Nephron progenitor cell (in vitro differentiated cells): ENCODE measurements around the gene DMD.

Source experiments
- DNase-seq: peaks from one replicate; pipeline ENCODE4 v3.0.0; 2021
- H3K27ac Mint-ChIP-seq: 2 replicates; pipeline ENCODE4 v1.8.0; 2021; ENCODE audit warnings: mild to moderate bottlenecking, moderate library complexity, mixed read lengths
- H3K27me3 Mint-ChIP-seq: 2 replicates; pipeline ENCODE4 v1.8.0; 2021; ENCODE audit warnings: mild to moderate bottlenecking, low read depth, mixed read lengths; ENCODE audit not compliant: poor library complexity
- H3K36me3 Mint-ChIP-seq: 2 replicates; pipeline ENCODE4 v1.8.0; 2021; ENCODE audit warnings: low read depth, mixed read lengths
- H3K4me1 Mint-ChIP-seq: 2 replicates; pipeline ENCODE4 v1.8.0; 2021; ENCODE audit warnings: mixed read lengths
- H3K4me3 Mint-ChIP-seq: 2 replicates; pipeline ENCODE4 v1.8.0; 2021; ENCODE audit warnings: mild to moderate bottlenecking, moderate library complexity, mixed read lengths
- H3K9me3 Mint-ChIP-seq: 2 replicates; pipeline ENCODE4 v1.8.0; 2021; ENCODE audit warnings: mild to moderate bottlenecking, moderate library complexity, mixed read lengths
- CTCF ChIP-seq: fragments of 200-600 bp; sonication (generic); IDR thresholded peaks from 2 replicates; pipeline ENCODE4 v1.5.0; 2021; ENCODE audit warnings: antibody characterized with exemption

DMD gene

GRCh38 chrX:33204889-33205288, 6.5 kb downstream of the DMD start:
- no peaks in the 10 kb centered on the region for H3K9me3 Mint-ChIP-seq
- H3K27me3 Mint-ChIP-seq: no peaks in the 10 kb centered on the region
- H3K36me3 Mint-ChIP-seq: no peaks in the 10 kb centered on the region
- H3K4me1 Mint-ChIP-seq: no peaks in the 10 kb centered on the region
- no peak overlapping the region for H3K27ac Mint-ChIP-seq
- no peak for DNase-seq
- H3K4me3 Mint-ChIP-seq: no peak overlapping the region
- TF ChIP-seq CTCF: no peak

- no peak overlapping the region for H3K4me3 Mint-ChIP-seq
- no peaks in the 10 kb centered on the region for H3K4me1 Mint-ChIP-seq
- no peak overlapping the region for H3K27ac Mint-ChIP-seq
- H3K27me3 Mint-ChIP-seq: no peaks in the 10 kb centered on the region
- H3K36me3 Mint-ChIP-seq: no peaks in the 10 kb centered on the region
- no peaks in the 10 kb centered on the region for H3K9me3 Mint-ChIP-seq
- TF ChIP-seq CTCF: no peak
- DNase-seq: no peak
Measured at GRCh38 chrX:33198561-33199279, 12.6 kb downstream of the DMD start.

GRCh38 chrX:33195698-33196097, 15.7 kb downstream of the DMD start:
- no peaks in the 10 kb centered on the region for H3K4me1 Mint-ChIP-seq
- no peaks in the 10 kb centered on the region for H3K9me3 Mint-ChIP-seq
- no peak for TF ChIP-seq CTCF
- no peaks in the 10 kb centered on the region for H3K27me3 Mint-ChIP-seq
- H3K4me3 Mint-ChIP-seq: no peak overlapping the region
- DNase-seq: no peak
- no peaks in the 10 kb centered on the region for H3K36me3 Mint-ChIP-seq
- H3K27ac Mint-ChIP-seq: no peak overlapping the region

- TF ChIP-seq CTCF: no peak
- Mint-ChIP-seq H3K9me3 (no peaks in the 10 kb centered on the region), H3K27ac (no peak overlapping the region), H3K4me1 (no peaks in the 10 kb centered on the region), H3K4me3 (no peak overlapping the region), H3K36me3 (no peaks in the 10 kb centered on the region), H3K27me3 (no peaks in the 10 kb centered on the region)
- DNase-seq: no peak
Measured at GRCh38 chrX:33194876-33195433, 16.4 kb downstream of the DMD start.

GRCh38 chrX:33194289-33194688, 17.1 kb downstream of the DMD start:
- DNase-seq: no peak
- no peaks in the 10 kb centered on the region for H3K9me3 Mint-ChIP-seq
- no peaks in the 10 kb centered on the region for H3K4me1 Mint-ChIP-seq
- H3K27me3 Mint-ChIP-seq: no peaks in the 10 kb centered on the region
- H3K36me3 Mint-ChIP-seq: no peaks in the 10 kb centered on the region
- H3K27ac Mint-ChIP-seq: no peak overlapping the region
- no peak overlapping the region for H3K4me3 Mint-ChIP-seq
- TF ChIP-seq CTCF: no peak

- H3K9me3 Mint-ChIP-seq: no peaks in the 10 kb centered on the region
- H3K4me1 Mint-ChIP-seq: peaks cover 5% of the 10 kb centered on the region
- H3K27ac Mint-ChIP-seq: no peak overlapping the region
- DNase-seq: no peak
- H3K4me3 Mint-ChIP-seq: no peak overlapping the region
- H3K36me3 Mint-ChIP-seq: no peaks in the 10 kb centered on the region
- H3K27me3 Mint-ChIP-seq: no peaks in the 10 kb centered on the region
- no peak for TF ChIP-seq CTCF
Measured at GRCh38 chrX:33190016-33190415, 21.3 kb downstream of the DMD start.
